ENCODE measurements around the gene ACAN.

The ACAN gene

DNA sequence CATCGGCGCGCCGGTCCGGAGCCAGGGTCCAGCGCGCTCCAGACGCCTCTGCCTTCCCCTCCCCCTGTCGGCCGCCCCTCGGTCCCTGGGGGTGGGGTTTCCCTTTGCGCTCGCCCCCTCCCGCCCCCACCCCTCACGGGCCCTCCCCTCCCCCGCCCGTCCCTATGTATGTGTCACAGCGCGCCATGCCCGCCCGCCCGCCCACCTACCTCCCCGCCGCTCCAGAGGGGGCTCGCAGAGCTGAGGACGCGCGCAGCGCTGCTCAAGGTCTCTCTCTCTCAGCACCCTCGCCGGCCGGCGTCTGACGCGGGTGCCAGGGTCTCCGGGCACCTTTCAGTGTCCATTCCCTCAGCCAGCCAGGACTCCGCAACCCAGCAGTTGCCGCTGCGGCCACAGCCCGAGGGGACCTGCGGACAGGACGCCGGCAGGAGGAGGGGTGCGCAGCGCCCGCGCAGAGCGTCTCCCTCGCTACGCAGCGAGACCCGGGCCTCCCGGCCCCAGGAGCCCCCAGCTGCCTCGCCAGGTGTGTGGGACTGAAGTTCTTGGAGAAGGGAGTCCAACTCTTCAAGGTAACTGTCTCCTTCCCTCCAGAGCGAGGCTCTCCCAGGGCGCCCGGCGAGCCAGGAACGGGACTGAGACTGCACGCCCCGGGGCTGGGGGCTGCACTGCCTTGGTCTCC is at the start of gene ACAN:
Gene ACAN (plus strand): TSS at position 196 of the 679 bp plus-strand sequence. CDS start 32,771 bp downstream, outside the sequence.
- TF ChIP-seq, protein P1, sequence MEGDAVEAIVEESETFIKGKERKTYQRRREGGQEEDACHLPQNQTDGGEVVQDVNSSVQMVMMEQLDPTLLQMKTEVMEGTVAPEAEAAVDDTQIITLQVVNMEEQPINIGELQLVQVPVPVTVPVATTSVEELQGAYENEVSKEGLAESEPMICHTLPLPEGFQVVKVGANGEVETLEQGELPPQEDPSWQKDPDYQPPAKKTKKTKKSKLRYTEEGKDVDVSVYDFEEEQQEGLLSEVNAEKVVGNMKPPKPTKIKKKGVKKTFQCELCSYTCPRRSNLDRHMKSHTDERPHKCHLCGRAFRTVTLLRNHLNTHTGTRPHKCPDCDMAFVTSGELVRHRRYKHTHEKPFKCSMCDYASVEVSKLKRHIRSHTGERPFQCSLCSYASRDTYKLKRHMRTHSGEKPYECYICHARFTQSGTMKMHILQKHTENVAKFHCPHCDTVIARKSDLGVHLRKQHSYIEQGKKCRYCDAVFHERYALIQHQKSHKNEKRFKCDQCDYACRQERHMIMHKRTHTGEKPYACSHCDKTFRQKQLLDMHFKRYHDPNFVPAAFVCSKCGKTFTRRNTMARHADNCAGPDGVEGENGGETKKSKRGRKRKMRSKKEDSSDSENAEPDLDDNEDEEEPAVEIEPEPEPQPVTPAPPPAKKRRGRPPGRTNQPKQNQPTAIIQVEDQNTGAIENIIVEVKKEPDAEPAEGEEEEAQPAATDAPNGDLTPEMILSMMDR (IDR thresholded peaks at IDR 0.05; ENCODE audit: low read depth, low read length) = no peak
- DNase-seq (ENCODE audit: low read depth, low spot score) = no peak
- in situ Hi-C loops (cut with HindIII; ENCODE audit: low sequenced_read_pairs) = no loop called here
- no peak within 1 kb of the TSS for H3K4me3 ChIP-seq (ENCODE audit: low read depth, low read length)

DNA sequence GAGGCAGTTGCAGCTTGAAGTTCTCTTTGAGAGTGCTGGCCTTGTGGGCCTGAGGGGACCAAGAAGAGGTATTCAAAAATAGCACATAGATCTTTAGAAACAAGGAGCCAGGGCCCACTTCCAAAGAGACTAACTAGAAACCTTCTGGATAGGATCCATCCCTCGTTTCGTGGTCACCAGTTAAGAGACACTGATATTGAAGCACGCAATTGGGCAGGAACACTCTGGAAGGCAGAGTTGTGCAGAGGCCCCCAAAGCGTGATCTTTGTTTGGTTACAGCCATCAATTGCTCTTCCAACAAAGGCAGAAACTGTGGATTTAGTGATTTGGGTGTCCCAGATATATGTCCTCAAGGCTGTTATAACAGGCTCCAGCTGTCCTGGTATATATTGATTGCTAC is 46.7 kb upstream of the ACAN start:
- in situ Hi-C loops (cut with HindIII; ENCODE audit: low sequenced_read_pairs) = no loop called here
- DNase-seq (ENCODE audit: low read depth, low spot score) = no peak
- no peak overlapping the region for H3K4me3 ChIP-seq (ENCODE audit: low read depth, low read length)
- TF ChIP-seq, protein P1 (IDR thresholded peaks at IDR 0.05; ENCODE audit: low read depth, low read length) = no peak

DNA sequence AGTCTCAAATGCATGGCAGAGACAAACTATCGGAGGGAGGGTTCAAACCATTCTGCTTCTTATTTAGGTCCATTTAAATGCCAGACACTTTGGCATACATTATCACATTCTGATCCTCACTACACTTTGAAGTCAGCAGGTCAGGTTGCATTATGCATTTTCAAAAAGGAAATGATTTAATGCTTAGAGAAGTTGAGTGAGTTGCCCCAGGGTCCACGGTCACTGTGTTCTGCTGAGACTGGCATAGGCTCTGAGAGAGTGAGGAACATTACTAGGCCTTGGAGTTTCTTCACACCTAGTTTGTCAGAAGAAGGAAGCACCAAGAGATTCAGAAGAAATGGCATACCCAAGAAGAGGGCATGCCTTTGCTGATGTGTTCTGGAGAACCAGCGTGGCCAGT is 46.3 kb upstream of the ACAN start:
- in situ Hi-C loops (cut with HindIII; ENCODE audit: low sequenced_read_pairs) = no loop called here
- DNase-seq (ENCODE audit: low read depth, low spot score) = no peak

DNA sequence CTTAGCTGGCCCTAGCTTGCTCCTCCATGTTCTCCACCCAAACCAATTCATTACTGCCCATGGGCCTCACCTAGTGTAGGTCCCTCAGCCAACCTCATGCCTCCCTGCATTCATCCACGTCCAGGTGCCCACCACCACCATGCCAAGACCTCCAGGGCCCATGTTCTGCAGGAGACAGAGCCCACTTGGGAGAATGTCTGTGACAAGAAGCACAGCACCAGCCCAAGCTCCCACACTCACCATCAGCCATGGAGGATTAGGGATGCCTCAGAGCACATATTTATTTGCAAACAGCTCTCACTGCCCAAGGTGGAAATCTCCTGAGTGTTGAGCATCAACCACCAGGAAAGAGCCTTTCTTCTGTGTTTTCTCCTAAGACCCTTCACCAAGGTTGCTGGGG is 43.4 kb upstream of the ACAN start:
- in situ Hi-C loops (cut with HindIII; ENCODE audit: low sequenced_read_pairs) = no loop called here
- no peak for DNase-seq (ENCODE audit: low read depth, low spot score)
- TF ChIP-seq, protein P1 (IDR thresholded peaks at IDR 0.05; ENCODE audit: low read depth, low read length) = no peak
- H3K4me3 ChIP-seq (ENCODE audit: low read depth, low read length) = no peak overlapping the region

More for the DNA sequence above, 46.3 kb upstream of the ACAN start:
- TF ChIP-seq, protein P1 (IDR thresholded peaks at IDR 0.05; ENCODE audit: low read depth, low read length) = no peak
- no peak overlapping the region for H3K4me3 ChIP-seq (ENCODE audit: low read depth, low read length)

DNA sequence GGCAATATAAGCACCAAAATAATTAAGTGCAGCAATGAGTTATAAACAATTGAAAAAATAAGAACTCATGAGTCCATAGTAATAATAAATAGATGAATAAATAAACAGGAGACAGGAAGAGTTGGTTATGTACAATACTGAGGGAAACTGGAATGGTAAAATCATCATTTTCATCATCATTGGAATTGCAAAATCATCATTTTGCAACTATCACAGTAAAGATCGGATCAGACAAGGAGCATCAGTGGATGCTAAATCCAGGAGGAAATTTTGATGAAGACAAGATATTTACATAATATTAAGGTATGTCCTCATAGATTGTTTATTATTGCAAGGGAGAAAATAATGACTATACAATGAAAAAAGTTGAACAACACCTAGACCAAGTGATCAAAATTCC is 38.8 kb upstream of the ACAN start:
- no peak overlapping the region for H3K4me3 ChIP-seq (ENCODE audit: low read depth, low read length)
- no peak for DNase-seq (ENCODE audit: low read depth, low spot score)
- in situ Hi-C loops (cut with HindIII; ENCODE audit: low sequenced_read_pairs) = no loop called here
- TF ChIP-seq, protein P1 (IDR thresholded peaks at IDR 0.05; ENCODE audit: low read depth, low read length) = no peak

DNA sequence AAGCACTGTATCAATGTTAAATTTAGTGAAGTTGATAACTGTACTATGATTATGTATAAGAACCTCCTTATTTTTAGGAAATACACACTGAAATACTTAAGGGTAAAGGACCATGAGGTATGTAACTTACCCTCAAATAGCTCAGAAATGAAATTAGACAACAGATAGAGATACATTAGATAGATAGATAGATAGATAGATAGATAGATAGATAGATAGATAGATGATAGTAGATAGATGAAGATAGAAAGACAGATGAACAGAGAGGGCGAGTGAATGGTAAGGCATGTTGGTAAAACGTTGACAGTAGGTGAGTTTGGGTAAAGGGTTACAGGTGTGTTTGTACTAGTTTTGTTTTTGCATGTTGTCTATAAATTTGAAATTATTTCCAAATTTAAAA is 38.0 kb upstream of the ACAN start:
- in situ Hi-C loops (cut with HindIII; ENCODE audit: low sequenced_read_pairs) = no loop called here
- TF ChIP-seq, protein P1 (IDR thresholded peaks at IDR 0.05; ENCODE audit: low read depth, low read length) = no peak
- no peak for DNase-seq (ENCODE audit: low read depth, low spot score)
- no peak overlapping the region for H3K4me3 ChIP-seq (ENCODE audit: low read depth, low read length)

Measured in astrocyte of the spinal cord (primary cell).